Thymus (tissue), 14 donors: ENCODE results near the gene HNRNPU. TPM values are rescaled to one million over a fixed set of nuclear protein-coding genes. Genes with fewer than 3 reads are reported as not detected.

Experiments
- DNase-seq, 9 donors: peaks; one replicate each; pipeline ENCODE4 v3.0.0-alpha.2; 2013; ENCODE audit warnings: low spot score in 9 of 9, low read depth in 6 of 9, missing footprints in 1 of 9
- H3K27ac ChIP-seq, 2 donors: one replicate each; pipeline ENCODE4 v1.5.1; 2013; ENCODE audit warnings: control low read depth in 1 of 2, low read depth in 1 of 2, low read length in 1 of 2, mild to moderate bottlenecking in 1 of 2, moderate library complexity in 1 of 2
- H3K27me3 ChIP-seq, 2 donors: one replicate each; pipeline ENCODE4 v1.5.1; 2013; ENCODE audit warnings: low read length in 1 of 2; ENCODE audit not compliant: control insufficient read depth in 2 of 2, insufficient read depth in 1 of 2
- H3K36me3 ChIP-seq, 2 donors: one replicate each; pipeline ENCODE4 v1.5.1; 2013; ENCODE audit warnings: low read length in 1 of 2, mild to moderate bottlenecking in 1 of 2, moderate library complexity in 1 of 2; ENCODE audit not compliant: control insufficient read depth in 2 of 2, insufficient read depth in 2 of 2
- H3K4me1 ChIP-seq, 2 donors: one replicate each; pipeline ENCODE4 v1.5.1; 2013; ENCODE audit warnings: low read length in 2 of 2; ENCODE audit not compliant: control insufficient read depth in 2 of 2, insufficient read depth in 2 of 2
- H3K4me3 ChIP-seq, 2 donors: one replicate each; pipeline ENCODE4 v1.5.1; 2013; ENCODE audit warnings: low read length in 2 of 2, control low read depth in 1 of 2, mild to moderate bottlenecking in 1 of 2
- H3K9me3 ChIP-seq, 2 donors: one replicate each; pipeline ENCODE4 v1.5.1; 2013; ENCODE audit warnings: low read length in 1 of 2, mild to moderate bottlenecking in 1 of 2; ENCODE audit not compliant: control insufficient read depth in 2 of 2, insufficient read depth in 1 of 2
- whole genome bisulfite sequencing: extraction: QIAGEN DNeasy Blood & Tissue Kit; methylation state at CpG from one replicate; pipeline ENCODE4 v1.1.7; 2013; 5-methylcytosine and 5-hydroxymethylcytosine counted together
- long read RNA-seq, 10 donors: transcript quantifications; one replicate each; lab custom pipeline, GENCODE V29; 2026
- polyA plus RNA-seq: library from polyadenylated mRNA; stranded (reverse); fragments of 200-250 nt; gene quantifications from one replicate; pipeline ENCODE4 v1.2.3, GENCODE V29; 2013
- total RNA-seq: library from RNA; stranded (reverse); fragments of 120-200 nt; gene quantifications from one replicate; pipeline ENCODE4 v1.2.4, GENCODE V29; 2013
- donor health status: healthy.

The HNRNPU gene
- 307 TPM for total RNA-seq
- 259 TPM for polyA plus RNA-seq
- long read RNA-seq, donor 1, full-length matches to known transcripts: 6 of 24 reads
- long read RNA-seq, donor 1, partial matches to known transcripts: 6 of 24 reads
- long read RNA-seq, donor 1, other reads (novel, unspliced or antisense): 12 of 24 reads
- long read RNA-seq, donor 2, full-length matches to known transcripts: 198 of 406 reads
- long read RNA-seq, donor 2, partial matches to known transcripts: 201 of 406 reads
- long read RNA-seq, donor 2, other reads (novel, unspliced or antisense): 7 of 406 reads
- long read RNA-seq, donor 3, full-length matches to known transcripts: 90 of 205 reads
- long read RNA-seq, donor 3, partial matches to known transcripts: 115 of 205 reads
- long read RNA-seq, donor 3, other reads (novel, unspliced or antisense): 0 of 205 reads
- long read RNA-seq, donor 4, full-length matches to known transcripts: 51 of 217 reads
- long read RNA-seq, donor 4, partial matches to known transcripts: 101 of 217 reads
- long read RNA-seq, donor 4, other reads (novel, unspliced or antisense): 65 of 217 reads
- long read RNA-seq, donor 5, full-length matches to known transcripts: 102 of 376 reads
- long read RNA-seq, donor 5, partial matches to known transcripts: 274 of 376 reads
- long read RNA-seq, donor 5, other reads (novel, unspliced or antisense): 0 of 376 reads
- long read RNA-seq, donor 6, full-length matches to known transcripts: 81 of 239 reads
- long read RNA-seq, donor 6, partial matches to known transcripts: 119 of 239 reads
- long read RNA-seq, donor 6, other reads (novel, unspliced or antisense): 39 of 239 reads
- long read RNA-seq, donor 7, full-length matches to known transcripts: 52 of 325 reads
- long read RNA-seq, donor 7, partial matches to known transcripts: 104 of 325 reads
- long read RNA-seq, donor 7, other reads (novel, unspliced or antisense): 169 of 325 reads
- long read RNA-seq, donor 8, full-length matches to known transcripts: 21 of 95 reads
- long read RNA-seq, donor 8, partial matches to known transcripts: 23 of 95 reads
- long read RNA-seq, donor 8, other reads (novel, unspliced or antisense): 51 of 95 reads
- long read RNA-seq, donor 9, full-length matches to known transcripts: 71 of 105 reads
- long read RNA-seq, donor 9, partial matches to known transcripts: 34 of 105 reads
- long read RNA-seq, donor 9, other reads (novel, unspliced or antisense): 0 of 105 reads
- long read RNA-seq, donor 10, full-length matches to known transcripts: 47 of 247 reads
- long read RNA-seq, donor 10, partial matches to known transcripts: 140 of 247 reads
- long read RNA-seq, donor 10, other reads (novel, unspliced or antisense): 60 of 247 reads

- peak within 1 kb of the TSS; percentile 95 to 96 for H3K4me3 ChIP-seq
- H3K27ac ChIP-seq: peak within 1 kb of the TSS; percentile 98 to 100
- WGBS: under 1% methylated on average over 71 of the region's 71 CpGs
- H3K9me3 ChIP-seq: no peaks in the 10 kb centered on the region
- peaks cover 12 to 25% of the 10 kb centered on the region in 2 donors for H3K4me1 ChIP-seq
- DNase-seq: peak; percentile 89 to 99 (median 97)
- H3K36me3 ChIP-seq: peaks cover 8 to 23% of the 10 kb centered on the region in 2 donors
- no peaks in the 10 kb centered on the region for H3K27me3 ChIP-seq
These were observed at the start of gene HNRNPU for GRCh38 chr1:244864253-244865027. Gene HNRNPU (minus strand): TSS chr1:244864543. CDS start chr1:244864307, 236 bp downstream.

- H3K27ac ChIP-seq: no peak overlapping the region
- H3K27me3 ChIP-seq: no peaks in the 10 kb centered on the region
- WGBS: 97% methylated on average over 15 of the region's 15 CpGs
- no peak overlapping the region for H3K4me3 ChIP-seq
- peaks cover 0 to 3% of the 10 kb centered on the region in 2 donors for H3K4me1 ChIP-seq
- no peak for DNase-seq
- no peaks in the 10 kb centered on the region for H3K9me3 ChIP-seq
- no peaks in the 10 kb centered on the region for H3K36me3 ChIP-seq
These were observed 49.5 kb upstream of the HNRNPU start for GRCh38 chr1:244913806-244914205.

GRCh38 chr1:244904119-244904518, 39.8 kb upstream of the HNRNPU start:
- no peaks in the 10 kb centered on the region for H3K9me3 ChIP-seq
- no peaks in the 10 kb centered on the region for H3K36me3 ChIP-seq
- no peak for DNase-seq
- no peak overlapping the region for H3K27ac ChIP-seq
- 95% methylated on average over 3 of the region's 3 CpGs for WGBS
- no peak overlapping the region for H3K4me3 ChIP-seq
- peaks cover 0 to 2% of the 10 kb centered on the region in 2 donors for H3K4me1 ChIP-seq
- no peaks in the 10 kb centered on the region for H3K27me3 ChIP-seq

- no peak overlapping the region for H3K27ac ChIP-seq
- 88% methylated on average over 6 of the region's 6 CpGs for WGBS
- H3K4me3 ChIP-seq: no peak overlapping the region
- peaks cover 0 to 2% of the 10 kb centered on the region in 2 donors for H3K4me1 ChIP-seq
- H3K36me3 ChIP-seq: no peaks in the 10 kb centered on the region
- DNase-seq: no peak
- no peaks in the 10 kb centered on the region for H3K27me3 ChIP-seq
- H3K9me3 ChIP-seq: no peaks in the 10 kb centered on the region
These were observed 37.2 kb upstream of the HNRNPU start for GRCh38 chr1:244901400-244902015.

GRCh38 chr1:244897476-244898254, 33.3 kb upstream of the HNRNPU start:
- no peak overlapping the region for H3K4me3 ChIP-seq
- 95% methylated on average over 15 of the region's 15 CpGs for WGBS
- no peaks in the 10 kb centered on the region for H3K27me3 ChIP-seq
- DNase-seq: no peak
- peaks cover 0 to 2% of the 10 kb centered on the region in 2 donors for H3K4me1 ChIP-seq
- no peak overlapping the region for H3K27ac ChIP-seq
- no peaks in the 10 kb centered on the region for H3K9me3 ChIP-seq
- no peaks in the 10 kb centered on the region for H3K36me3 ChIP-seq

GRCh38 chr1:244896550-244896949, 32.2 kb upstream of the HNRNPU start:
- Histone ChIP-seq H3K27ac (no peak overlapping the region), H3K4me3 (no peak overlapping the region), H3K4me1 (peaks cover 0 to 2% of the 10 kb centered on the region in 2 donors), H3K36me3 (no peaks in the 10 kb centered on the region), H3K27me3 (no peaks in the 10 kb centered on the region), H3K9me3 (no peaks in the 10 kb centered on the region)
- no peak for DNase-seq
- WGBS: 98% methylated on average over 3 of the region's 3 CpGs

- Histone ChIP-seq H3K4me1 (no peaks in the 10 kb centered on the region), H3K36me3 (no peaks in the 10 kb centered on the region), H3K9me3 (no peaks in the 10 kb centered on the region), H3K27me3 (no peaks in the 10 kb centered on the region), H3K4me3 (no peak overlapping the region), H3K27ac (no peak overlapping the region)
- WGBS: 98% methylated on average over 7 of the region's 7 CpGs
- DNase-seq: no peak
These were observed 29.5 kb upstream of the HNRNPU start for GRCh38 chr1:244893836-244894235.
